ENCODE results near the gene HDAC10.

The HDAC10 gene

DNA sequence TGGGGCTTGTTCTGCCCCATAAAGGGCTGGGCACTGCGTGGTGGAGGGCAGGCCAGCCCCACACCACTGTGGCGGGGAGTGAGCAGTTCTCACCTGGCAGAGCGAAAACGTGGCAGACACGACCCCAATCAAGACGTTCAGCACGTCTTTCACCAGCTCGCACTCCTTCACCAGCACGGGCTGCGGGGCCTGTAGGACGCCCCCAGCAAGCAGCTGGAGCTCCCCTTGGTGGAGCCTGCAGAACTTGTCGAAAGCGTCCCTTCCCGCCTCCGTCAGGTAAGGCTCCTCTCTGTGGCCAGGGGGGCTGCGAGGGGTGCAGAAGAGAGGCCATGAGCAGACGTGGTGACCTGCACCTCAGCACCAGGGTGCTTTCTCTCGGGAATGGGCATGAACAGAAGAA lies 17.8 kb downstream of the HDAC10 start:
- no peak for DNase-seq

DNA sequence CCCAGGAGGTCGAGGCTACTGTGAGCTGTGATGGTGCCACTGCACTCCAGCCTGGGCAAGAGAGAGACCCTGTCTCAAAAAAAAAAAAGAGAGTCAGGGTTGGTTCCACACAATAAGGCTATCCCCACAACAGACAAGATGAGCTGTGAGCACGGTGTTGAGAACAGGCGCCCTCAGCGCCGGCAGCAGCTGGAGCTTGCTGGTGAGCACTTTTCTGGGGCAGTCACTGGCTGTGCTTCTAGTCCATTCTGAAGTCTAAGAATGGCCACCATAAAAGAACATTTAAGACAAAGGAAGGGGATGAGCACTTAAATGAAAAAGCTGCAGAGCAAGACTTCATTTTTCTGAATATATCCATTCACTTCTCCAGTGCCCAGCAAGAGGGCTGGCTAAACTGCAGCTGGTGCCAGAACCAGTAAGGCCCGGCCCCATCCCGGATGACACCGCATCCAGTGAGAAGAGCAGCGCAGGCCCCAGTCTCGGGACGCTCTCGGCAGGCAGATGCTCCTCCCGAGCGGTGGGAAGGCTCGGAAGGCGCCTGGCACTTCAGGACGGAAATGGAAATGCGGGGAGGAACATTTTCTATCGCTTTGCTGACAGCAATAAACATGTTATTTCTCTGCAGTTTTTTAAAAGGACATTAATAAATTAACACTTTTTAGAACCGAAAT lies 18.4 kb downstream of the HDAC10 start:
- no peak for DNase-seq

DNA sequence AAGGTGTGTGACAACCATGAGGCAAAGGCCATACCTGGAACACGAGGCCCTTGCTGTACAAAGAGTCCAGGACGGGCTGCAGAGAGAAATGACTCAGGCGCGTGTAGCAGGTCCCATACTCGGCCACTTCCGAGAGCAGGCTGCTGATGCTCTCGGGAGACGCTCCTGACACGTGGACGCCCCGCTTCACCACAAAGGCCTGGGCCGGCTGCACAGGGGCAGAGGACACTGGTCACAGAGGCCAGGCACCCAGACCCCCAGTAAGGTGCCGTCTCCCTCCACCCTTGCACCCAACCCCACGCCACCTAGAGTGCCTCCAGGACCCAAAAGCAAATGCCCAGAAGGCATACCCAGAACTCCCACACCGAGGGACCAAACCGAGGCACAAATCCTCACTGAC lies 21.7 kb downstream of the HDAC10 start:
- no peak for DNase-seq

DNA sequence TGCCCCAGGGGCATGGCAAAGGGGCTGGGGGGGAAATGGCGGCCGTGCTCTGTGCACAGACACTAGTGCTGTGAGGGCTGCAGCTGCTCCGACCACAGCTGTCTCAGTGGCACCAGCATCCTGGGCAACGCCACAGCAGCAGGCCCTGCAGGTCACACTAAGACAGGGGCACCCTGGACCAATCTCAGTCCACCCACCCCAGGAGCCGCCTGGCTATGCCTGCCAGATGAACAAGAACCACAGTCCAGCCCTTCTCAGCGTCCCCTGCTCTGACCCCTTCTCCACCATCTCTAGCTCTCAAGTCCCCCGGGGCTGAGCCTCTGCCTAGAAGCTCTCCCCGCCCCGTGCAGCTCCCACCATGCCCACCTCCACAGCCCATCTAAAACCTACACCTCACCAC lies 22.7 kb downstream of the HDAC10 start:
- no peak for DNase-seq

DNA sequence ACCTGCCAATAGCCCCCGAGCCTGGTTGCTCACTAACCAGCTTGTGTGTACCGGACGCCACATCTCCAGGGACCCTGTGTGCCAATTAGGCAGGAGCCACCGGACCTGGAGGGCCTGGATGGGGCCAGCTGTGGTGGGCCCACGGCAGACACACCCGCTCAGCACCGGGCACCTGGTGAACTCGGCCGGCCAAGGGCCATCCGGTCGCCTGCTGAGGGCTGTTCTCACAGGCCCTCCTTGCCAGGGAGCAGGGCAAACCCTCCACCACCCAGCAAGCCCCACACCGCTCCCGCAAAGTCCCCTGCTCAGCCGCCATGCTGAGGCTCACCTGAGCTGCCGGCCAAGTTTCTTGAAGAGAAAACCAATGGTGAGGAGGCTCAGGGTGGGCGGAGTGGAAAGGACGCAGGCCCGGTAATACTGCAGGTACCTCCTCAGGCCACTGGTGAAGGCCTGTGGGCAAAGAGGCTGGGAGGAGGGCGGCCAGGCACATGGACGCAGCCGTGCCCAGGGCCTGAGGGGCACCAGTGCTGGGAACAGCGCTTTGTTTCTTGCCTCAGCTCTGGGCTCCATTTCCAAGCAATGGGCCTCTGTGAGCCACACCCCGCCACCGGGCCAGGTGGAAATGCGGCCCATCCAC lies 23.4 kb downstream of the HDAC10 start:
- no peak for DNase-seq

DNA sequence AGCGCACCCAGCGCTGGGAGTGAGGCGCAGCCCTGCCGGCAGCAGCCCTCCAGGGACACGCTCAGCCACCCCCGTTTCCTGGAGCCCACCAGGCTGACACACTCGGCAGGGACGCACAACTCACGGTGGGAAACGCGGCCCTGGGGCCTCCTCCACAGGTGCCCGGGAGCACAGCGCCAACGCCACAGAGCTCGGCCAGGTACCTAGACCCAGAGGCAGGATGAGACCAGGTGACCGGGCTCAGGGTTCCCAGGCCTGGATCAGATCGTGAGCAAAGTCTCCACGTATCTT lies 24.2 kb downstream of the HDAC10 start:
- no peak for DNase-seq

DNA sequence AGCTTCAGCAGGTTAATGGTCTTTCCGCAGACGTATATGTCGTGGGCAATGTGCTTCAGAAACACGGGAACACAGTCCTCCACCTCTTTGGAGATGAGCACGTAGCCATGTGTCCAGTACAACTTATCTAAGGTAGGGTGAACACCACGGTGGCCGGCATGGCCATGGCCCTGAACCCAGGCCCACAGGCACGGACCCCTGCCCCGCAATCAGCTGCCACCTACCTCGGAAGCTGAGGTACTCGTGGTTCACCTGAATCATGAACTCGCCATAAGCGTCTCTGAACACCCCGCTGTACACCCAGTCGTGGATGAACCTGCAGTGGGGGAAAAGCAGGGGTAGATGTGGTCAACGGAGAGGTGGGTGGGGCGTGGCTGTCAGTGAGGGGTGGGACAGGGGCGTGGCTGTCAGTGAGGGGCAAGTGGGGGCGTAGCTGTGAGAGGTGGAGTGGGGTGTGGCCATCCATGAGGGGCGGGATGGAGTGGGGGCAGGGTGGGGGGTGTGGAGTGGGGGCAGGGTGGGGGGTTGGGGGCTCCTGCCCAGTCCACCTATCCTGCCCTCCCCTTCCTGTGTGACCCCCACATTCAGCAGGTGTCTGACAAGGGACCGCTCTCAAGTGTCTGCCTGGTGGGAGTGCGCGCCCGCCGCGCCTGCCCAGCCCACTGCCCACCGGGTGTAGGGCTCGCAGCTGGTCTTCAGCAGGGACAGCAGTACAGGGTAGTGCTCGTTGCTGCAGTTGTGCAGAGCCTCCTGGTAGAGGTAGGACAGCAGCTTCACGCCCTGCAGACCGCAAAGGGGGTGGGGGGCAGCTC lies 24.8 kb downstream of the HDAC10 start:
- DNase-seq = no peak

DNA sequence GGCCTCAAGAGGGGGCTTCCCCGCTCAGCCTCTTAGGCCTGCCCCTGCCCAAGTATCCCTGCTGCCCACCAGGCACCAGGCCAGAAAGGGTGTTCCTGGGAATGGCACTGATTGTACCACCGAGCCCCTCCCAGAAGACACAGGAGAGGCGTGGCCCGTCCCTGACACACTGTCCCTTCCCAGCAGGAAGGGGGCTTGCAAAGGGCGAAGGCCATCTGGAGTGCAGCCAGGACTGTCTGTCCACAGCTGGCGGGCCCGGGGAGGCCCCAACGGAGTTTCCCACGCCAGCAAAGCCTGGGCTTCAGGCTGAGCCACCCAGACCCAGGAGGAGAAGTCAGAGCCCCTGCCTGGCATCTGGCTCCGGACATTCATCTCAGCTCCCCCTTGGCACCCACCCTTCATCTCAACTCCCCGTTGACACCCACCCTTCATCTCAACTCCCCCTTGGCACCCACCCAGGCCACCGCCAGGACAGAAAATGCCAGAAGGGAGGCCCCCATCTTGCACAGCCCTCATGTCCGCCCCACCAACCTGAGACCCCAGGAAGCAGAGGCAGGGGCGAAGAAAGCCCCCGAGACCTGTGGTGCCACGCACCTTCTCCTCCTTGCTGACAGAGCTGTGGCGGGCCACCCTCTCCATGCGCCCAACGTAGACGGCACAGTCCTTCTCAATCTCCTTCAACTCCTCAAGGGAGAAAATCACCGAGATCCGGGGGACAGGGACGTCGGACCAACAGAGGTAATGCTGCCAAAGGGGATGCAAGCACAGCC lies 25.7 kb downstream of the HDAC10 start:
- DNase-seq = no peak

DNA sequence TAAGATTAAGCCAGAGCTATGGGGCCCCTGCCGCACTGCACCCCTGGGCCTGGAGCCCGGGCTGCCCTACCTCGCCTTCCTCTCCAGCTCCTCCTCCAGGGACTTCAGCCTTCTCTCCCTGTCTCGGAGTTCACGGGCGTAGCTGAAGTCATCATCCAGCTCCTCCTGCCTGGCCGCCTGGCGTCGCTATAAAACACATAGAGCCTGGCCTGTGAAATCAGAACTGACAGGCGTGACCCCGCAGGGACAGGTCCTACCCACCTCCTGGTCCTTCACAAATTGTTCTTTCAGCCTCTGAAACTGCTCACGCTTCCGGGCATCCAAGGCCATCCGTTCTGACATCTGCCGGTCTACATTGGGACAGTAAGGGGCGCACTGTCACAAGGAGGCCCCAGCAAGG lies 27.0 kb downstream of the HDAC10 start:
- no peak for DNase-seq

DNA sequence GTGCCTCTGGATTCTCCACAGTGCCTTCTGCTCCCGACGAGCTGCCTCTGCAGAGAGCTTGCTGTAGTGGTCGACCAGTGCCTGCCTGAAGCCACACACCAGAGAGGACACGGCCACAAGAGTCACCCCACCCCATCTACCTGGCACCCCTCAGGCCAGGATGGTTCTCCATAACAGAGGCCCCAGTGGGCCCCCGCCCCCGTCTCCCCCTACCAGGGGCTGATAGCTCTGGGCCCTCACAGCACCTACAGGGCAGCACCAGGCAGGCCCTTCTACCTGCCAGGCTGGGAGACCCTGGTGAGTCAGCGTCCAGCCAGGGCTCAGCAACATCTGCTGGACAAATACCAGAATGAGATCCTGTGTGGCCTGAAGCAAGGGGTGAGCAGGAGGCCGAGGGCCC lies 28.6 kb downstream of the HDAC10 start:
- DNase-seq = no peak

DNA sequence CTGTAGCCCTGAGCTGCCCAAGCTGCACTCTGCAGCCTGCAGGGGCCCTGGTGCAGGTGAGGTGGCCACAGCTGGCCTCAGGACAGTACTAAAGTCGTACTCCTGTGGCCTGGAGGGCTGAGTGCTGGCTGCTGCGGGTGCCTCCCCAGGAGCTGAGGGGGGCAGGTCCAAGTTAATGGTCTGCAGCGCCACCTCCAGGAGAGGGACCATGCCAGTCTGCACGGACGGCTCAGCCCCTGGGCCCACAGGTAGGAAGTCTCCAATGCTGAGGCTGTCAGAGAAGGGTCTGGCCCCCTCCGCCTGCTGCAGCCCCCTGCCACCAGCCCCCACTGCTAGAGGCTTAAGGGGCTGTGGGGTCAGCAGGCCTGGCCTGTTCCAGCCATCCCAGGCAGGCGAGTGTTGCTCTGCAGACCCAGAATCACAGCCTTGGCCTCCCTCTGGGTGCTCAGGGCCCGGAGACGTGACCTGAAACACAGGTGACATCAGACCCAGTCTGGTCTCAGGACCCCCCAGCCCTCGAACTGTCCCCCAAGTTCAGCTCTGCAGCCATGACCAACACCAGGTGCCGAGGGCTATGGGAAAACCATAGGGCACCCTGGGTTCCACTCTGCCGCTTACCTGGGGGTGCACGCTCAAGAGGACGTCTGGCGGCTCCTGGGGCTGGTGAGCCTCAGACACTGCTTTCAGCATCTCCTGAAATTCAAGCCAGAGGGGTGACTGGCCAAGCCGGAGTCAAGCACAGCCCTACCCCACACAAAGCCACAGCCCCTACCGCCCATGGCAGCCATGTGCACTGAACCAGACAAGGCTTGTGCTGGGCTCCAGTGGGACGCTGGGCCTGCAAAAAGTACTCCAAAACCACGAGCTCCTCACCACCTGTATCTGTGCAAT lies 29.4 kb downstream of the HDAC10 start:
- no peak for DNase-seq

DNA sequence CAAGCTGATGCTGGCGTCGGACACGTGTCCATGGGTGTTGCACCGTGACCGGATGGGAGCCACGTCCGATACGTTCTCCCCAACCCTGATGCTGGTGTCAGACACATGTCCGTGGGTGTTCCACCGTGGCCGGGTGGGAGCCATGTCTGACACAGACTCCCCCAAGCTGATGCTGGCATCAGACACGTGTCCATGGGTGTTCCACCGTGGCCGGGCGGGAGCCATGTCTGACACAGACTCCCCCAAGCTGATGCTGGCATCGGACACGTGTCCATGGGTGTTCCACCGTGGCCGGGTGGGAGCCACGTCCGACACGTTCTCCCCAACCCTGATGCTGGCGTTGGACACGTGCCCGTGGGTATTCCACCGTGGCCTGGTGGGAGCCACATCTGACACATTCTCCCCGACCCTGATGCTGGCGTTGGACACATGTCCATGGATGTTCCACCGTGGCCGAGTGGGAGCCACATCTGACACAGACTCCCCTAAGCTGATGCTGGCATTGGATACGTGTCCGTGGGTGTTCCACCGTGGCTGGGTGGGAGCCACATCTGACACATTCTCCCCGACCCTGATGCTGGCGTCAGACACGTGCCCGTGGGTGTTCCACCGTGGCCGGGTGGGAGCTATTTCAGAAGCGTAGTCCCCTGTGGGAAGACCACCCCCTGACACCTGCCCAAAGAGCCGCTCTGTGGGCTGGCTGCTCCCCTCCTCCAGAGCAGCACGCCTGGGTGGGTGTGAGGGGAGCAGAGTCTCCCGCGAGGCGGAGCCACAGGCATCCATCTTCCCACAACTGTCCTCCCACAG lies 30.3 kb downstream of the HDAC10 start:
- DNase-seq = no peak

DNA sequence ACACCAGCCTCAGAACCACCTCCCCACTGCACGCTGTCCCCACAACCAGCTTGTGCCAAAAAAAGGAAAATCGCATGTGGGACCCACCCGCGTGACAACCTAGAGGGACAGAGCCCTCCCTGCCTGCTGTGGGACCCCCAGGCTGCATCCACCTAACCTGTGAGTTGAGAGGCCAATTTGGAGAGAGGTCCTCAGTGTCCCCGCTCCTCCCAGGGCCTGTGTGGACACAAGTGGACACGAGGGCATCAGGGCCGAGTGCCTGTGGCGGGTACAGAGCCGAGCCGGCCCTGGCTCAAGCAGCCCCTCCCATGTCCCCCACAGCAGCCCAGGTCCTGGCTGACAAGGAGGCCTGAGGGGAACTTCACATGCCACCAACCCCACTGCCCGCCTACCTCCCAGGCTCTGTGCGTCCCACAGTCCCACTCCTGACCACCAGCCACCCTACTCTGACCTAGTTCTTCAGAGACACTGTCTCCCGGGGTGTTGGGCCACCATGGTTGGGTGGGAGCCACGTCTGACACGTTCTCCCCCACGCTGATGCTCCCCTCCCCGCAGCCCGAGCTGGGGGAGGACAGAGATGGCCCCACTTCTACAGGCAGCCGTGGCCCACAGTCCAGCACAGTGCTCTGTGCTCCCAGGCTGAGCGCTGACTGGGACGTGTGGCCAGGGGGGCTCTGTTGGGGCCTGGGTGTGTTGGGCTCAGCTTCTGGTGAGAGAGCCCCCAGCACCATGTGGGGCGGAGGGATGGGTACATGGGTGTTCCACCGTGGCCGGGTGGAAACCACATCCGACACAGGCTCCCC lies 31.1 kb downstream of the HDAC10 start:
- DNase-seq = no peak

DNA sequence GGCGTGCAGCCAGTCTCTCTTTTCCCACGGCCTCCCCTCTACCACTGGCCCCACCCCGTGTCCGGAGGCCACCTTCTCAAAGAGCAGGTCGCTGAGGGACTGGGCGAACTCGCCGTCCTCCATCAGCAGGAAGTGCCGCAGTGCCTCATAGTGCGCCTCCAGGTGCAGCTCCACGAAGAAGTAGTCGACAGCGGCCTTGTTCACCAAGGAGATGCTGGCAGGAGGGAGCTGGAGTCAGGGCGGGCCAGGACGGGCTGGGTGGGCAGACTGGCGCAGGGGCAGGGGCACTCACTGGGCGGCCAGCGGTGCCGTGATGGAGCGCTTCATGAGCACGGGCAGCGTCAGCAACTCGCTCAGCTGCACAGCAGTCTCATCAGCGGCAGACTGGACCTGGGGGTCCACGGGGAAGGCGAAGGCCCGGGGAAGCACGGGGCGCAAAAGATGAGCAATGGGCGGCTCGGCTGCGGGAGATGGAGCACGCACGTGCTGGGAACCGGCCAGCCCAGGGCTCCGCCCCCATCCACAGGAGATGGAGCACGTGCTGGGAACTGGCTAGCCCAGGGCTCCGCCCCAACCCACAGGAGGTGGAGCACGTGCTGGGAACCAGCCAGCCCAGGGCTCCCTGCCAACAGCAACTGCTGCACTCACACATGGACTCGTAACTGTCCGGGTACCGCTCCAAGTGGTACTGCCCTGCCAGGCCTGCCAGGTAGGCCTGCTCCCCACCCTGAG lies 31.9 kb downstream of the HDAC10 start:
- no peak for DNase-seq

DNA sequence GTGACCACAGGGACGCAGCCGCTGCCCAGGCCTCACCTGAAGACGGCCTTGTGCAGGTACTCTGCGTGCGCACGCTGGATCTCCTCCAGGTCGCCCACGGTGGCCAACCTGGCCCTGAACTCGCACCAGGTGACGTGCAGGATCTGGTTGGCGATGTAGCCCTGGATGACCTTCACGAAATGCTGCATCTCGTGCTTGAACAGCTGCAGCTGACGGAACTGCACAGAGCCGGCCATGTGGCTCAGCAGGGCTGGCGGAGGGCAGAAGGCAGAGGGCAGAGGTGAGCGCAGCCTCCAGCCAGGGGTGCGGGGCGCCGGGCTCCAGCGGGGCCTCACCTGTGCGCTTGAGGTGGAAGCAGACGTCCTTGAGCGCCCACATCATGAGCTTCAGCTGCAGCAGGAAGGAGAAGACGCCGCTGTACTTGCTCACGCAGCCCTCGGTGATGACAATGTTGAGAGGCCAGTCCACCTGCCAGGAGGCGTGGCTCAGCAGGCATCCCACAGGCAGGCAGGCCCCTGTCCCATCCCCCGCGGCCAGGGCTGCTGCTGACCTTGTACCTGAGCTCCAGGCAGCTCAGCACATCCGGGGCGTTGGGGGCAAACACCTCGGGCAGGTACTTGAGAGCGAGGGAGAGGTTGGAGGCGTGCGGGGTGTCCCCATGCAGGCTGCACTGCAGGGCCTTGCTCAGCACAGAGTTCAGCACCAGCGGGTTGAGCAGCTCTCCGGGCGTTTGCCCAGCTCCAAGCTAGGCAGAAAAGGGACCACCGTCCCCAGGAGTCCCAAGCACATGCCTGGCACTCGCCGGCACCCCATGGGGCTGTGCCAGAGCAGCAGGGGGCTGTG lies 32.7 kb downstream of the HDAC10 start:
- no peak for DNase-seq

DNA sequence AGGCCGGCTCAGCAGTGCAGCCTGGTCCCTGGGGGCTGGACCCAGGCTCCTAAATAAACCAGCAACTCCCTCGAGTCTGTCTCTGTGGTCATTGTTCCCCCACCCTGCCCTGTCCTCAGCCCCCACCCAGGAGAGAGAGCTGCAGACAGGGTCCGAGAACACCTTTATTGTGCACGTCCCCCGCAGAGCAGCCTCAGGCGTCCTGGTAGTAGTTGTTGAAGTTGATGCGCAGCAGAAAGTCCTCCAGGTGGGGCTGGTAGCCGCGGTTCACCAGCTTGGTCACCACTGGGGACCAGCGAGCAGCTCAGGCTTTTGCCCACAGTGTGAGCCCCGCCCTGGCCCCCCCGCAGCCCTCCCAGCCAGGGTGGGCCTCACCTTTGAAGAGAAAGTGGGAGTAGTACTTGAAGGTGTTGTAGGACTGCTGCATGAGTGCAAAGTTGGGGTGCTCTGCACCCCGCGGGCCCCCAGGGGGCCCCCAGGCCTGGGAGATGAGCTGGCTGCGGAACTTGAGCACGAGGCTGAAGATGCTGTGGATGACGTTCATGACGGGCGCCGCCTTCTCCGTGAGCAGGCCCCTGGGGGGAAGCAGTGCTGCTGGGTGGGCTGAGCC lies 33.4 kb downstream of the HDAC10 start:
- no peak for DNase-seq

DNA sequence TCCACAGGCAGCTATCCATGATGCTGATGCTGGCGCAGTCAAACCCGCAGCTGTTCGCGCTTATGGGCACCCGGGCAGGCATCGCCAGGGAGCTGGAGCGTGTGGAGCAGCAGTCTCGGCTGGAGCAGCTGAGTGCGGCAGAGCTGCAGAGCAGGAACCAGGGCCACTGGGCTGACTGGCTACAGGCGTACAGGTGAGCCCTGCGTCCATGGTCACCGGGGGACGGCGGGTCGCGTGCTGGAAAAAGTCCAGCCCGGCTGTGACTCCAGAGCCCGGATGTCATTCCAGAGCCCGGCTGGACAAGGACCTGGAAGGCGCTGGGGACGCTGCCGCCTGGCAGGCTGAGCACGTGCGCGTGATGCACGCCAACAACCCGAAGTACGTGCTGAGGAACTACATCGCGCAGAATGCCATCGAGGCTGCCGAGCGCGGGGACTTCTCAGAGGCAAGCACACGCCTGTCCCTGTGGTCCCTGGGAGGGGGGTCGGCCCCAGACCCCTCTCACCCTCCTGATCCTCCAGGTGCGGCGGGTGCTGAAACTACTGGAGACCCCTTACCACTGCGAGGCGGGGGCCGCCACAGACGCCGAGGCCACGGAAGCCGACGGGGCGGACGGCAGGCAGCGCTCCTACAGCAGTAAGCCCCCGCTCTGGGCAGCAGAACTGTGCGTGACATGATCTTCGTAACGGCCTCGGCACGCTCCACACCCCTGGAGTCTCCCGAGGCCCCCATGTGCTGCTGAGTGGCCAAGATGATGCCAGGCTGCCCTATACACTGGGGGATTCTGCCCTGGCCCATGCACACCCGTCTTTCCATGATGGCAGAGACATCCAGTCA lies 34.2 kb downstream of the HDAC10 start:
- no peak for DNase-seq
